H9 (cell line): ENCODE data around the gene PLG. TPM values are rescaled to one million over a fixed set of nuclear protein-coding genes. Genes with fewer than 3 reads are reported as not detected.

Source experiments
- DNase-seq: peaks from one replicate; pipeline ENCODE4 v3.0.0-alpha.2; 2017
- H2AFZ ChIP-seq: one replicate; pipeline ENCODE4 v1.6.1; 2013; ENCODE audit warnings: mild to moderate bottlenecking, low read length, control low read depth, moderate library complexity
- H2AK5ac ChIP-seq: 2 replicates; pipeline ENCODE4 v1.6.1; 2013; ENCODE audit warnings: low read length, control low read depth, mixed read lengths; ENCODE audit not compliant: insufficient read length
- H2BK120ac ChIP-seq: one replicate; pipeline ENCODE4 v1.6.1; 2013; ENCODE audit warnings: low read depth, mild to moderate bottlenecking, low read length, control low read depth, inconsistent platforms; ENCODE audit not compliant: poor library complexity, severe bottlenecking
- H2BK12ac ChIP-seq: 2 replicates; pipeline ENCODE4 v1.6.1; 2013; ENCODE audit warnings: low read length, control low read depth, mixed read lengths, low read depth; ENCODE audit not compliant: insufficient read length
- H2BK15ac ChIP-seq: 2 replicates; pipeline ENCODE4 v1.6.1; 2013; ENCODE audit warnings: low read depth, low read length, control low read depth
- H2BK20ac ChIP-seq: one replicate; pipeline ENCODE4 v1.6.1; 2013; ENCODE audit warnings: low read depth, mild to moderate bottlenecking, low read length, control low read depth, inconsistent platforms; ENCODE audit not compliant: poor library complexity, severe bottlenecking
- H2BK5ac ChIP-seq: 2 replicates; pipeline ENCODE4 v1.6.1; 2013; ENCODE audit warnings: low read length, control low read depth, mixed read lengths; ENCODE audit not compliant: insufficient read length
- H3K14ac ChIP-seq: 2 replicates; pipeline ENCODE4 v1.6.1; 2013; ENCODE audit warnings: low read length, control low read depth; ENCODE audit not compliant: insufficient read depth
- H3K18ac ChIP-seq: 2 replicates; pipeline ENCODE4 v1.6.1; 2013; ENCODE audit warnings: low read depth, mild to moderate bottlenecking, mixed read lengths, low read length, control low read depth; ENCODE audit not compliant: insufficient read length
- H3K23ac ChIP-seq: 2 replicates; pipeline ENCODE4 v1.6.1; 2013; ENCODE audit warnings: low read length, control low read depth, mixed read lengths, low read depth; ENCODE audit not compliant: insufficient read length
- H3K23me2 ChIP-seq: 2 replicates; pipeline ENCODE4 v1.6.1; 2013; ENCODE audit warnings: low read depth, mild to moderate bottlenecking, mixed read lengths, low read length, control low read depth; ENCODE audit not compliant: insufficient read length, poor library complexity, severe bottlenecking
- H3K27ac ChIP-seq: 2 replicates; pipeline ENCODE4 v1.5.1; 2013; ENCODE audit warnings: low read length, control low read depth, mixed read lengths, low read depth; ENCODE audit not compliant: insufficient read length
- H3K27me3 ChIP-seq: 2 replicates; pipeline ENCODE4 v1.6.1; 2013; ENCODE audit warnings: low read length, control low read depth, inconsistent platforms; ENCODE audit not compliant: insufficient read depth
- H3K4ac ChIP-seq: 2 replicates; pipeline ENCODE4 v1.6.1; 2013; ENCODE audit warnings: low read depth, mild to moderate bottlenecking, control low read depth, inconsistent platforms, low read length, moderate library complexity
- H3K4me1 ChIP-seq: 2 replicates; pipeline ENCODE4 v1.6.1; 2013; ENCODE audit warnings: low read length, control low read depth, inconsistent platforms; ENCODE audit not compliant: insufficient read depth
- H3K4me2 ChIP-seq: 2 replicates; pipeline ENCODE4 v1.6.1; 2013; ENCODE audit warnings: low read length, control low read depth, mixed read lengths; ENCODE audit not compliant: insufficient read length, insufficient read depth
- H3K56ac ChIP-seq: 2 replicates; pipeline ENCODE4 v1.6.1; 2013; ENCODE audit warnings: low read depth, mild to moderate bottlenecking, mixed read lengths, low read length, control low read depth; ENCODE audit not compliant: insufficient read length
- H3K79me1 ChIP-seq: 2 replicates; pipeline ENCODE4 v1.6.1; 2013; ENCODE audit warnings: low read depth, mild to moderate bottlenecking, moderate library complexity, low read length, control low read depth, inconsistent platforms; ENCODE audit not compliant: insufficient read depth, poor library complexity, severe bottlenecking
- H3K79me2 ChIP-seq: 2 replicates; pipeline ENCODE4 v1.6.1; 2013; ENCODE audit warnings: low read length, control low read depth, inconsistent platforms; ENCODE audit not compliant: insufficient read depth
- H3K9ac ChIP-seq: 2 replicates; pipeline ENCODE4 v1.6.1; 2013; ENCODE audit warnings: low read length, control low read depth, mixed read lengths; ENCODE audit not compliant: insufficient read length; ENCODE audit errors: extremely low read depth
- H3K9me3 ChIP-seq: one replicate; pipeline ENCODE4 v1.6.1; 2013; ENCODE audit warnings: low read depth, low read length, inconsistent platforms; ENCODE audit not compliant: control insufficient read depth
- H3T11ph ChIP-seq: one replicate; pipeline ENCODE4 v1.6.1; 2013; ENCODE audit warnings: mild to moderate bottlenecking, low read length, control low read depth, inconsistent platforms
- H4K20me1 ChIP-seq: one replicate; pipeline ENCODE4 v1.6.1; 2013; ENCODE audit not compliant: control insufficient read depth, insufficient read length, insufficient read depth
- H4K5ac ChIP-seq: 2 replicates; pipeline ENCODE4 v1.6.1; 2013; ENCODE audit warnings: low read depth, mild to moderate bottlenecking, mixed read lengths, low read length, control low read depth; ENCODE audit not compliant: insufficient read length
- H4K8ac ChIP-seq: replicated peaks from 2 replicates; pipeline ENCODE4 v1.6.1; 2013; ENCODE audit warnings: low read length, control low read depth, mixed read lengths, low read depth; ENCODE audit not compliant: insufficient read length
- H4K91ac ChIP-seq: 2 replicates; pipeline ENCODE4 v1.6.1; 2013; ENCODE audit warnings: low read depth, mild to moderate bottlenecking, moderate library complexity, mixed read lengths, low read length, control low read depth; ENCODE audit not compliant: insufficient read length
- H3K27ac Mint-ChIP-seq, 3 experiments: 2 replicates in 2 of 3; 3 replicates in 1 of 3; pipeline ENCODE4 v1.8.0; 2020 to 2021; ENCODE audit warnings: mixed read lengths in 3 of 3, mild to moderate bottlenecking in 1 of 3, moderate library complexity in 1 of 3
- H3K27me3 Mint-ChIP-seq: 2 replicates; pipeline ENCODE4 v1.8.0; 2021; ENCODE audit warnings: low read depth, mild to moderate bottlenecking, moderate library complexity, mixed read lengths
- H3K36me3 Mint-ChIP-seq, 3 experiments: 2 replicates in 2 of 3; 3 replicates in 1 of 3; pipeline ENCODE4 v1.8.0; 2020 to 2021; ENCODE audit warnings: low read depth in 3 of 3, mixed read lengths in 3 of 3; ENCODE audit not compliant: insufficient read depth in 1 of 3
- H3K4me1 Mint-ChIP-seq, 2 experiments: 2 replicates each; pipeline ENCODE4 v1.8.0; 2020; ENCODE audit warnings: mixed read lengths in 2 of 2
- H3K4me3 Mint-ChIP-seq, 2 experiments: 2 replicates in 1 of 2; 3 replicates in 1 of 2; pipeline ENCODE4 v1.8.0; 2020 to 2021; ENCODE audit warnings: mild to moderate bottlenecking in 2 of 2, mixed read lengths in 2 of 2, moderate library complexity in 1 of 2
- H3K9me3 Mint-ChIP-seq, 2 experiments: 2 replicates in 1 of 2; 3 replicates in 1 of 2; pipeline ENCODE4 v1.8.0; 2020; ENCODE audit warnings: mild to moderate bottlenecking in 2 of 2, mixed read lengths in 2 of 2, moderate library complexity in 1 of 2
- CTCF ChIP-seq: fragments of 200-600 bp; sonication (generic); conservative IDR thresholded peaks from 3 replicates; pipeline ENCODE4 v1.8.0; 2021; ENCODE audit warnings: antibody characterized with exemption, mild to moderate bottlenecking
- WGBS: extraction: QIAGEN DNeasy Blood & Tissue Kit; methylation state at CpG from one replicate; pipeline ENCODE4 v1.1.7; 2013; ENCODE audit warnings: missing lambda C conversion rate, low lambda C conversion rate, mixed read lengths; ENCODE audit not compliant: insufficient read length; ENCODE audit errors: extremely low coverage; 5-methylcytosine and 5-hydroxymethylcytosine counted together
- total RNA-seq: library from RNA; stranded (reverse); gene quantifications from 2 replicates; pipeline ENCODE4 v1.2.1, GENCODE V29; 2021

The PLG gene
- total RNA-seq, 1 experiment from 2014 or later, result not detected

- Histone ChIP-seq H3K9ac (no peak overlapping the region), H3K4me1 (no peaks in the 10 kb centered on the region; the same call in 1 of the 2 replicates), H3K56ac (no peak overlapping the region), H3K14ac (no peak overlapping the region), H3K27ac (no peak overlapping the region), H4K8ac (no peak overlapping the region), H3K9me3 (no peaks in the 10 kb centered on the region), H4K5ac (no peak overlapping the region), H2BK15ac (no peak overlapping the region), H3K23me2 (no peaks in the 10 kb centered on the region), H4K20me1 (no peaks in the 10 kb centered on the region), H3K79me1 (no peaks in the 10 kb centered on the region), H3K27me3 (no peaks in the 10 kb centered on the region), H2BK120ac (no peak overlapping the region), H3K79me2 (no peaks in the 10 kb centered on the region), H2AFZ (no peak overlapping the region), H2AK5ac (no peak overlapping the region), H3T11ph (no peak overlapping the region), H3K4ac (no peak overlapping the region), H4K91ac (no peak overlapping the region), H2BK20ac (no peak overlapping the region), H3K4me2 (no peak overlapping the region), H3K18ac (no peak overlapping the region), H2BK5ac (no peak overlapping the region), H2BK12ac (no peak overlapping the region), H3K23ac (no peak overlapping the region)
- Mint-ChIP-seq H3K27me3 (peaks cover 2% of the 10 kb centered on the region; the same call in 1 of the 2 replicates), H3K4me1 (peaks cover 24 to 25% of the 10 kb centered on the region in 2 experiments), H3K36me3 (peaks cover 2 to 6% (median 4%) of the 10 kb centered on the region in 3 experiments; a peak in 4 of 7 replicates), H3K27ac (no peak overlapping the region), H3K9me3 (peaks cover 8% of the 10 kb centered on the region in 2 experiments), H3K4me3 (no peak overlapping the region)
- no CpG with 5 or more reads among the region's 1 CpG for whole genome bisulfite sequencing
- no peak for TF ChIP-seq CTCF
- no peak for DNase-seq
Observed at GRCh38 chr6:160793652-160794051, 91.6 kb downstream of the PLG start.
